NOMO-1 treated with DMSO at 0.1 percent for 48 hours (cell line): ENCODE measurements around the gene AFF2.
"Not testable (repeated sequence)": the region's sequence is repeated elsewhere in the genome, so short reads cannot be mapped to it uniquely, and the experiment has no call there.

Source experiments
- DNase-seq: peaks from one replicate; lab custom pipeline; 2025; ENCODE audit not compliant: unreplicated experiment; lab: John Stamatoyannopoulos, UW

AFF2 gene

GRCh38 chrX:148629434-148629833, 129.0 kb downstream of the AFF2 start:
- no peak for DNase-seq

GRCh38 chrX:148632444-148632843, 132.0 kb downstream of the AFF2 start:
- no peak for DNase-seq

GRCh38 chrX:148633218-148633908, 132.9 kb downstream of the AFF2 start:
- DNase-seq: no peak

DNA sequence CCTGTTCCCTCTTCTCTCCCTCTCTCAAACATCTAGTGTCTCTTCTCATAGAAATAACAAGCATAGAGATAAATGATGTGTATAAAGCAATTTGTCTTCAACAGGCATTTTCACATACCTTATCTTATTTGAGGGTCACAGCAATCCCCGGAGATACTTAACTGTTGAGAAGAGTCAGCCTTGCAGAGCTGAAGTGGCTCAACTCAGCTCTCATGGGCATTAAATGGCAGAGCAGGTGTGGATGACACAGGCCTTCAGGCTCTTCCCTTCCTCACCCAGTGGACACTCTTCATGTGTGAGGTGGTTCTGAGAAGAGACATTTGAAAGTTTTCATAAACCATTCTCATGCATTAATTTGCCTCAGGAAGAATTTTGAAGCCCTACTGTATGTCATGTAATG, 134.2 kb downstream of the AFF2 start:
- no peak for DNase-seq

GRCh38 chrX:148643460-148643859, 143.0 kb downstream of the AFF2 start:
- DNase-seq: no peak

DNA sequence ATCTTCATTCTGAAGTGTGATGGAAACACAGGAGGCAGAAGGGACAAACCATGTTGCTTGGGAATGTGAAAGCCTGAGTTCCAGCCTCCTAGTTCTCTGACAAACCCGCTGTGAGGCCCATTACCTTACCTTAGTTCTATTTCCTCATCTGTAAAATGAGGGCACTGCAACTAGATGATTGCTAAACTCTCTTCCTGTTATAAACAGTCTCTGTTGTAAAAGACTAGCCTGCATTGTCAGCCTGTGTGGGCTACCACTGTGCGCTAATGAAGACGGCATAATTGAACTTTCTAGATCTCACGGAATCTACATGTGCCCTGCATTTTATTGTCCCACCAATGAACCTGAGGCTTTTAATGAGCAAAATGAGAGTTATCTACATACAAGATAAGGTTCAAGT, 147.2 kb downstream of the AFF2 start:
- peak; percentile 79 for DNase-seq

- DNase-seq: no peak
Observed at GRCh38 chrX:148649145-148649795, 148.9 kb downstream of the AFF2 start.

DNA sequence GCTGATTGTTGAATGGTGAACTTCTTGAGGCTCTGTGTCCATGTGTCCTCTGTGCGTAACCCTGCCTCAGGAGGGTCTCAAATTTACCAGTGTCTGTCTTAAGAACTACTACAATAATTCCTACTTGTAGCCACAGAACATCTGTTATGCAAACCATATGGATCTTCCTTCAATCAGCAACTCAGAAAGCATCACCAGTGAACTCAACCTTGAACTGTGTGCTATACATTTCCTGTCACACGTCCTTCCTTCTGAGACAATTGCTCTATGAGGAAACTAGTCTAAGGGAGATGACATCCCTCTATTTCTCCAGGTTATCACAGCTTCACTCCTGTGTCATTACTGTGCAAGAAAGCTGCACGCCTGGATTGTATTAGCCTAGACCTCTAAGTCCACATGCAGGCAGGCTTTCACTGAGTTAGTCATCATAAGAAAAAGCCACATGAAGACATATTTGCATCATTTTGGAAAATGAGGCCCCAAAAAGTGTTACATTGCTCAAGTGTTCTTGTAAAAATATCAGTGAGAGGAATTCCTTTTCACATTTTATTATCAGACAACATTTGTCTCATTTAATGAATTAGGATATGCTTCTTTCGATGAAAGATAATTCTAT, 157.8 kb downstream of the AFF2 start:
- DNase-seq: no peak

GRCh38 chrX:148659481-148659880, 159.1 kb downstream of the AFF2 start:
- no peak for DNase-seq

GRCh38 chrX:148661035-148661434, 160.6 kb downstream of the AFF2 start:
- DNase-seq: no peak

DNA sequence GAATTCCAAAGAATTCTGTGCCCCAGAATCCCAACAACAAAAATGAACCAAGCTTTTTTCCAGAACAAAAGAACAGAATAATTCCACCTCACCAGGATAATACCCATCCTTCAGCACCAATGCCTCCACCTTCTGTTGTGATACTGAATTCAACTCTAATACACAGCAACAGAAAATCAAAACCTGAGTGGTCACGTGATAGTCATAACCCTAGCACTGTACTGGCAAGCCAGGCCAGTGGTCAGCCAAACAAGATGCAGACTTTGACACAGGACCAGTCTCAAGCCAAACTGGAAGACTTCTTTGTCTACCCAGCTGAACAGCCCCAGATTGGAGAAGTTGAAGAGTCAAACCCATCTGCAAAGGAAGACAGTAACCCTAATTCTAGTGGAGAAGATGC, 161.6 kb downstream of the AFF2 start:
- DNase-seq: no peak

DNA sequence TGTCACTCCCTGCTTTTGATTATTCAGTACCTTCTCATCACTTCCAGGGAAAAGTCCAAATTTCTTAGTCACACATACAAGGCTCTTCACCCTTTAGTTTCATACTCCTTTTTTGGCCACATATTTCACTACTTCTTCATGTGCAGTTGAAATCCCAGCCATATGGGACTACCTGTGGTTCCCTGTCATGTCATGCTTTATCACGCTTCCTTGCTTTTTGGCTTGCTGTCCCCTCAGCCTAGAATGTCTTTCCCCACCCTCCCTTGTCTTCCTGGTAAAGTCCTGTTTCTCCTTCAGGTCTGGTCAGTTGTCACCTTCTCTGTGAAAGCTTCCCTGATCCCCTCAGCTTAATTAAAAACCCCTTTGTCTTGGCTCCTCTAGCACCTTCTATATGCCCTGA, 163.8 kb downstream of the AFF2 start:
- no peak for DNase-seq

DNA sequence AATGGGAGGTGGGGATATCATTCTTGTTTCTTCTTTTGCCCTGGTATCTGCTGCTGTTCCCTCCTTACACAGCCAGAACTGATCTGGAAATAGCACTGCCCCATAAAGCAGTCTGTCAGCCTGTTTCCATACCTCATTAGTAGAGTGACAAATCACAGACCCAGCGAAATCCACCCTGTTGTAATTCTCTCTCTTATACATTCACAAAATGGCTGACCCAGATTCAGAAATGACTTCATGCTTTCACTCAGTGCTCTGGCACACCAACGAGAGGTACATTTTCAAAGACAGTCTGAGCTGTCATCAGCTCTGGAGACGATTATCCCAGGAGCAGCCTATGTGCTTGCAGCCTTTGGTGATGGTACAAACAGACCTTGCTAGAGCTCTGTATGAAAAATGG, 164.6 kb downstream of the AFF2 start:
- DNase-seq: no peak

DNA sequence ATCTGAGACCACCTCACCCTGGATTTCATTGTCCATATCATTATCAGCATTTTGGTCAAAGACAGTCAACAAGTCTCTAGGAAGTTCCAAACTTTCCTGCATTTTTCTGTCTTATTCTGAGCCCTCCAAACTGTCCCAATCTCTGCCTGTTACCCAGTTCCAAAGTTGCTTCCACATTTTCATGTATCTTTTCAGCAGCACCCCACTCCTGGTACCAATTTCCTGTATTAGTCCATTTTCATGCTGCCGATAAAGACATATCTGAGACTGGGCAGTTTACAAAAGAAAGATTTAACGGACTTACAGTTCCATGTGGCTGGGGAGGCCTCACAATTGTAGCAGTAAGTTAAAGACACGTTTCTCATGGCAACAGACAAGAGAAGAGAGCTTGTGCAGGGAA, 168.8 kb downstream of the AFF2 start:
- DNase-seq: not testable (repeated sequence)

DNA sequence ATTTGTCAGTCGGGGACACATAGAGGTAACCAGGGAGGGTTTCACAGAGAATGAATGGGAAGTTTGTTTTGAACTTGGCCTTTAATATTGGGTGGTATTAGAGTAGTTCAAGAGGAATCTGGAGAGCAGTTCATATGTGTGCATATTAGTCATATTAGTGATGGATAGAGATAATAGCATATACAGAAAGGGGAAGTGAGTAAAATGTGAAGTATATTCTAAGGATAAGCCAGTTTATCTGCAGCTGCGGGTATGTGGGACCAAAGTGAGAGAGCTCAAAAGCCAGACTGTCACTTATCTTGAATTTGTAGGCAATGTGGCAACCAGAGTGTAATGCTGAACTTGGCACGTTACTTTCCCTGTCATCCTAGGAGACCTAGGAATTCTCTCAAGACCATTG, 169.9 kb downstream of the AFF2 start:
- DNase-seq: peak; percentile 9

DNA sequence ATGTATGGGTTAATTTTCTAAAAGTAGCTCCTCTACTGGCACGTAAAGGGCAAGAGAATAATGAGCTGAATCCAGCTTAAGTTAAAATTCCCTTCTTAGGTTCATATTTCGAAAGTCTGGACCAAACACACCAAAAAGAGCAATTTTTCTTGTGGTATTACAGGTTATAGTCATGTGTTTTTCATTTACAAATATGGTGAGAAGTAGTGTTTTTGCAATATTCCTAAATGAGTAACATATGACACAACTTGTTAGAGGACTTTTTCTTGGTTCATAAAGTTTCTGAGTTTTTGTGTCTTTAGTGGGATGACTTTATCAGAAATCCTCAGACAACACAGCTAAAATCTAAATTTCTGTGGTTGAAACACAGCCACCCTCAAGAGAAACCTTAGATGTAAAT, 172.1 kb downstream of the AFF2 start:
- DNase-seq: no peak

DNA sequence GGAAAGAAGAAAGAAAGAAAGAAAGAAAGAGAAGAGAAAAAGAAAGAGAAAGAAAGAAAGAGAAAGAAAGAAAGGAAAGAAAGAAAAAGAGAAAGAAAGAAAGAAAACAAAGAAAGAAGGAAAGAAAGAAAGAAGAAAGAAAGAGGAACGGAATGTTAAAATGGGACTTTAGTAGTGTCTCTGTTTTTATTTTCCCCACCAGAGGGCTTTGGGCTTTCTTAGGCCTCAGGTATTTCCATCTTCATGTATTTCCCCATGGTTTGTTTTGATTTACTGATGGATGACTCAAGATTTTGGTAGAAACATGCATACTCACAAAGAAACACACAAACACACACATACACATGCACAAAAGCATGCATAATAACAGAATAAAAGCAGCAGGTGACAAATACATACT, 181.2 kb downstream of the AFF2 start:
- DNase-seq: no peak

- no peak for DNase-seq
Observed at GRCh38 chrX:148682206-148682605, 181.8 kb downstream of the AFF2 start.

- DNase-seq: no peak
Observed at GRCh38 chrX:148691456-148691855, 191.0 kb downstream of the AFF2 start.

- no peak for DNase-seq
Observed at GRCh38 chrX:148695255-148695654, 194.8 kb downstream of the AFF2 start.

GRCh38 chrX:148698221-148698620, 197.8 kb downstream of the AFF2 start:
- no peak for DNase-seq

DNA sequence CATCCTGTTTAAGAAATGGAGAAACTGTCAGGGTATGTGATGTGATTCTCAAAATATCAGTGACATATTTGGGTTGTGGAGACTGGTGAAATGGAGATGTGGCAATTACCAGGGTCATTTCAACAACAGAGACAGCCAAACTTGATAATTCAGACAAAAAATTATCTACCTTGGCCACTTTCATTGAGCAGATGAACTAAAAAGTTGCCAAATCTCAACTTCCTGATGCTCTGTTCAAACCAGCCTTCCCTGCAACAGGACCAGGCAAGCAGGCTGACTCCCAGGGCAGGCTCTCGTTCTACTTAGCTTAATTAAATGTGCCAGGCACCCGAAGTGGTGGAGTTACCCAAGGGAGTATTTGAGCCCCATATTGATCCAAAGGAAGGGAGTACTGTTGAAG, 199.6 kb downstream of the AFF2 start:
- DNase-seq: no peak

DNA sequence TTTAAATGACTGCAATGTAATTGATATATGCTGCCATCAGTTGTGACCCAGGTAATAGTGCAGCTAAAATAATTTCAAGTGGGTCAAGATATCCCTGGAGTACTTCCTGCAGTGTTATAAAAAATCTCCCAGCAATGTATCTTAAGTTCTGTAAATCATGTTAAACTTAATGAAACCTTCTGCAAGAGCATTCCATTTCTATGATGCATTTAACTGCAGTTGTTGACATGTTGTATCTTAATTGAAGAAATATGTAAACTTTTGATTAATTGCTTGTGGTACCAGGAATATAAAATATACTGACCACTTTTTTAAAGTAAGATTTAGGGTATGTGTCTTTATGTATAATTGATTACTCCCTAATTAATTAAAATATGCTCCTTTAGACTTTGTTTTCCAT, 213.6 kb downstream of the AFF2 start:
- DNase-seq: no peak
